C4-2B (cell line): Measurements from ENCODE around the gene IGF2BP3.

Source experiments
- H3K27ac ChIP-seq: fragments of 450-650 bp; 2 replicates; pipeline ENCODE4 v1.5.1; 2017
- CTCF ChIP-seq: fragments of 450-650 bp; conservative IDR thresholded peaks from 2 replicates; pipeline ENCODE4 v1.5.1; 2017; ENCODE audit warnings: mild to moderate bottlenecking
- ZFX ChIP-seq: fragments of 450-650 bp; IDR thresholded peaks from 2 replicates; pipeline ENCODE4 v1.6.1; 2017

IGF2BP3 gene

DNA sequence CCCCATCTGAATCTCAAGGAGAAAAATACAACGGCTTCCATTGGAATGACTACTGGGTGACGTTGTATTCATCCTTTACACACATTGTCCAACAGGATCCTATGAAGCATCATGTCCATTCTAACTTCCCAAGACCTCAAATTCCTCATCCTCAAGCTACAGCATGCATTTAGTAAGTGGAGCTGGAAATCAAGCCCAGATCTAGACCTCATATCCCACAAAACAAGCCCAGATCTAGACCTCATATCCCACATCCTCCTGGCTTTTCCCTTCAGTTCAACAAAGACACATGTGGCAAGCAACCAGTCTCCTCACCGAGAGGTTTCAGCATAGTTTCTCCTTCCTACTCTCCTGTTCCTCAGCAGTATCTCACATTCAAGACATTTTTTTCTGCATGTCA lies 12.2 kb downstream of the IGF2BP3 start:
- TF ChIP-seq CTCF (no peak), ZFX (no peak)
- no peak overlapping the region for H3K27ac ChIP-seq

DNA sequence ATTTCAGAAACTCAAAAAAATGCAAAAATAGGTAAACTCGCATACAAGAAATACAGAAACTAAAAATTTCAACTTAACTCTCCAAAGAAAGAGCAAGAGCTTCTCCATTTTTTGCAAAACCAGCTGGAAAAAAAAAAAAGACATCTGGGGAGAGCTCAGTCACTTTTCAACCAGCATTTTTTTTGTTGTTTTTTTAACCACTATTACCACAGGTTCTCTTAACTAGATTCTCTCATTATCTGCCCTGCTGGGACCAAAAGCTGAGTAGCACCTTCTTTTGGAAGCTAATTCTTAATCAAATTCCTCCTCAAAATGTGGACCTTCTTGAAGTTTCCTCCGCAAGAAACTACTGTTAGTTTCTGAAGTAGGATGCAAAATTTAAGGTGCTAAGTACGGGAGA lies 14.2 kb downstream of the IGF2BP3 start:
- H3K27ac ChIP-seq, result no peak overlapping the region
- no peak for TF ChIP-seq ZFX
- no peak for TF ChIP-seq CTCF

GRCh38 chr7:23454881-23455526 lies 15.3 kb downstream of the IGF2BP3 start:
- no peak for TF ChIP-seq CTCF
- no peak for TF ChIP-seq ZFX
- no peak overlapping the region for H3K27ac ChIP-seq

DNA sequence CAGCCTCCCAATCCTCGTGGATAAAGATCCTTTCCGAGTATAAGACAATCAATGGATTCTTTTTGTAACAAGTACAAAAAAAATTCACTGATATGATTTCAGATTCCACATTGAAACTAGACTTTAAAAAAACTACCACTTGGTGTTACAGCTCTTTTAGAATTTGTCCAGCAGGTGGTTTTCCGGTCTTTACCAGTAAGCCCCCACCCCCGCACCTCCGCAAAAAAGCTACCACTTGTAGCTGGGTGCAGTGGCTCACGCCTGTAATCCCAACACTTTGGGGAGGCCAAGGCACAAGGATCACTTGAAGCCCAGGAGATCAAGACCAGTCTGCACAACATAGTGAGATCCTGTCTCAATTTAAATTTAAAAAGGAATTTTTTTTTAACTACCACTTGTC lies 19.8 kb downstream of the IGF2BP3 start:
- no peak for TF ChIP-seq ZFX
- TF ChIP-seq CTCF, result no peak
- no peak overlapping the region for H3K27ac ChIP-seq

- no peak overlapping the region for H3K27ac ChIP-seq
- no peak for TF ChIP-seq CTCF
These were observed 20.4 kb downstream of the IGF2BP3 start for GRCh38 chr7:23449941-23450340.

DNA sequence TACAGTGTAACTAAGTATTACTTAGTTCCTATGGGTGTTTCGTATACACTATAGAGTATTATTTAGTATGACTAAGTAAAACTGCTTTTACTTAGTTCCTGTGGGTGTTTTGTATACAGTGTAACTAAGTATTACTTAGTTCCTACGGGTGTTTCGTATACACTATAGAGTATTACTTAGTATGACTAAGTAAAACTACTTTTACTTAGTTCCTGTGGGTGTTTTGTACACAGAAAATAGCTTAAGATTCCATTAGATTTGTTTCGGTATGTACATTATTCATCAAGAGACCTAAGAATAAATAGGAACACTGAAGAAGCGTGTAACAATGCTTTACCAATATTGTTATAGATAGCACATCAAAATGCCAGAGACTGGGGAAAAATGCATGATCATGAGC lies 25.0 kb downstream of the IGF2BP3 start:
- no peak for TF ChIP-seq ZFX
- no peak for TF ChIP-seq CTCF
- H3K27ac ChIP-seq, result no peak overlapping the region

- H3K27ac ChIP-seq, result no peak overlapping the region
- no peak for TF ChIP-seq CTCF
- TF ChIP-seq ZFX, result no peak
These were observed 26.3 kb downstream of the IGF2BP3 start for GRCh38 chr7:23443974-23444373.
